ENCODE results near the gene KRT82.
"Not testable (repeated sequence)": the region's sequence is repeated elsewhere in the genome, so short reads cannot be mapped to it uniquely, and the experiment has no call there.

Gene KRT82

DNA sequence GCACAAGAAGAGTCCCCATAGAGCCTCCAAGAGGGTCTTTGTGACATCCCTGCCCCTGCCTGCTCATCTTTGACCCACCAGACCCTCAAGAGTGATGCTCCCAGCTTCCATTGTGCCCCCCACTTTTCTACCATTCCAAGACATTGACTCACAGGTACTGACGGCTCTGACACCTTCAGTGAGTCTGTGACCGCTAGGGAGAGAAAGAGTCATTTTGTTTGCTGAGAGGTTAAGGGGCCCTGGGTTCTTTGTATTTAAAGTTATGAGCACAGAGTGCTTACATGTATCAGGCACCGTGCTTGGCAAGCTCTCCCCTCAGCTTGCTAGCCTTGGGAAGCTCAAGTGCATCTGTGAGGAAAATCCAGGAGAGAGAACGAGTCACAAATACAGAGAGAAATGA lies 7.1 kb upstream of the KRT82 start:
- DNase-seq = no peak

DNA sequence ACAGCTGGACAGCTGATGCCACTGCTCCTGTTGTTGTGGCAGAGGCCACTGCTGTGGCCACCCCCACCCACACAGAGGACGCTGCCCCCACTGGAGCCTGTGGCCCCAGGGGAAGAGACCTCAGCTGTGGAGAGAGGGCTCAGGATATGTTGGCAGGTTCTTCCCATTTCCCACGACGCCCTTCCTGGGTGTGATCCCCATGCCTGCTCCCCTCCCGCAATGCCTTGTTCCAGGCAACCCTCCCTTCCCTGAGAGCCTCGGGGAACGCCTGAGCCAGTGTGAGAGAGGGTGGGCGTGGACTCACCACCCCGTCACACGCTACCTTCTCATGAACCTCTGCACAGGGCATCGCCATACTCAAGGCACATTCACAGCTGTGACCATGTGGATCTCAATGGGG lies 5.7 kb upstream of the KRT82 start:
- DNase-seq = no peak

DNA sequence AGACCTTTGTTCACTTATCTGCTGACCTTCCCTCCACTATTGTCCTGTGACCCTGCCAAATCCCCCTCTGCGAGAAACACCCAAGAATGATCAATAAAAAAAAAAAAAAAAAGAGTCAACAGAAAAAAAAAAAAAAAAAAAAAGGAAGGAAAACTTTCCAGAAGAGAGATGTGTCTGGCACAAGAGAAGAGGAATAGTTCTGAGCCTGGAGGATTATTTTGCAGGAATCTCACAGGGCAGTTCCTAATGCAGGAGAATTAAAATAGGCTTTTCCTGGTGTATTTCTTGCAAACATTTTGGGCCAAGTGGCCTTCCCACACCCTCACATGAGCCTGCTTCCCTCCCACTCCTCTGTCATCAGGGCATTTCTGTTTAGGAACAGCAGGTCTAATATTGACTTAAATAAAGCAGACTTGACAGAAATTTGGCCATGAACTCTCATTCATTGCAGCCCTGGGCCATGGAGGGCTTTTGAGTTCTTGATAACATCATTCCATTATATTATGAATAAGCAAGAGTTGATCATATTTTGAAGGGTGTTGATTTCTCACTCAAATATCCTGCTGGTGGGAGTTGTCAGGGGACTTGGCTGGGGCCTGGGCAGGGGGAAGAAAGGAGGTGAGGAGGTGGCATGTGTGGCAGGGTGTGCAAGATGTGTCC lies 4.6 kb upstream of the KRT82 start:
- not testable (repeated sequence) for DNase-seq

DNA sequence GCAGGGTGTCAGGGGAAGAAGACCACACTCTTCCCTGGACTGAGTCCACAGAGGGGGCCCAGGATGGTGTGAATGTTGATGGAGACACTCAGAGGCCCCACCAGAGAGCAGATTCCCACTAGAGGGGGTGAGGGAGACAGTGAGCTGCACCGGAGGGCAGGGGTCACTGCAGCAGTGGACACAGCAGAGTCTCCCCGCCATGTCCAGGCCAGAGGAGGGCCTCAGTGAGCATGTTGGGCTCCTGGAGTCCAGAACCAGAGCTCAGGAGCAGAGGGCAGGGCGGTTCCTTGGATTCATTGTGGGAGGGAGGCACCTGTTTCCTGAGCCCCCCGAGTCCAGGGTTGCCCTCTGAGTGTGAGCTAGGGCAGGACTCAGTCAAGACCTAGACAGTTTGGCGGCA lies 1.8 kb upstream of the KRT82 start:
- no peak for DNase-seq

DNA sequence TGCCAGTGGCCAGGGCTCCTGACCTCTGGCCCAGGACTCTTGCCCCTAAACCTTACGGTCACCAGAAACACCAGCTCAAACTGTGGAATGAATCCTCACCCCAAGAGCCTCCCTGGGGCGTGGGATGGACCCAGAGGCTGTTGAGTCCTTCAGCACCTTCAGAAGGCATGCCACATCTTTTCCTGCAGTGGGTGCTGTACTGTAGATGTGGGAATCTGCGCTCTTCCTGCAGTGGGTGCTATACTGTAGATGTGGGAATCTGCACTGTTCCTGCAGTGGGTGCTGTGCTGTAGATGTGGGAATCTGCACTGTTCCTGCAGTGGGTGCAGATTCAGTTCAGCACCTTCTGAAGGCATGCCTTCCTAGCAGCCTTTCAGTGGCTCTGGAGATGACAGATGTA lies 1.2 kb downstream of the KRT82 start:
- no peak for DNase-seq

DNA sequence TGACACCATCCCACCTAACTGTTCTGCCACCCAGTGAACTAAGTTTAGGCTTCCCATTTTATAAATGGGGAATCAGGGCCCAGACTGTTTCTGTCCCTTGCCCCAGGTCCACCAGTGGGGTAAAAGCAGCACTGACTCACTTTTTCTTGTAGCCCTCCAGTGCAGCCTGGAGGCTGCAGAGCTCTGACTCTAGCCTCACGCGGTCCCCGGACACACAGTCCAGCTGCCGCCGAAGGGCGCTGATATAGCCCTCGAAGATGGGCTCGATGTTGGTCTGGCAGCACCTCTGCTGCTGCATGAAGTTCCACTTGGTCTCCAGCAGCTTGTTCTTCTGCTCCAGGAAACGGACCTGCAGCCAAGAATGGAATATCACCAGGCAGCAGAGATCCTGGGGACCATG lies 2.6 kb downstream of the KRT82 start:
- no peak for DNase-seq

DNA sequence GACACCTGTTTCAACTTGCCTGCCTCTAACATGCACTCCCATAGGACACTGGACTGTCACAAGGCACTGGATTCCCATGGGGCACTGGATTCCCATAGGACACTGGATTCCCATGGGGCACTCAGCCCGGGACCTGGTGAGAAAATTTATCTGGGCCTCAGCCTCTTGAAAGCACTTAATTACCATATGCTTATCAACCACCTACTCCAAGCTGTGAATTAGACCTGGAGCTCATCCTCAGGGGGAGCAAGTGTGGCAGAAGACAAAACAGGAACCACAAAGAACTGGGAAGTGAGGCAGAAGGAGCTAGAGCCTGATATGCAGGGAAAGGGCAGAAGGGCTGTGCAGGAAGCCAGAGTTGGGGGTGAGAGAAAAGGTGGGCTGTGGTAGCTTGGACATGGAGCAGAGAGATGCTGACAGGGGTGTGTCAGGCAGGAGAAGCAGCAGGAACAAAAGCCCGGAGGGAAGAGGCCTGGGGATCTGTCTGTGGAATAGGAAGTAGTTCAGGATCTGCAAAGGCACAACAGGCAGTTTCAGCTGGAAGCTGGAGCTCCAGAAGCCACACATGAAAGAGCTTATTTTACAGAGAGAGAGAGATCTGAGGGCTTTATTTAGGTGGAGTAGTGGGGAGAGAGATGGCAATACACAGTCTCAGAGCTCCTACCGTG lies 3.1 kb downstream of the KRT82 start:
- DNase-seq = no peak

DNA sequence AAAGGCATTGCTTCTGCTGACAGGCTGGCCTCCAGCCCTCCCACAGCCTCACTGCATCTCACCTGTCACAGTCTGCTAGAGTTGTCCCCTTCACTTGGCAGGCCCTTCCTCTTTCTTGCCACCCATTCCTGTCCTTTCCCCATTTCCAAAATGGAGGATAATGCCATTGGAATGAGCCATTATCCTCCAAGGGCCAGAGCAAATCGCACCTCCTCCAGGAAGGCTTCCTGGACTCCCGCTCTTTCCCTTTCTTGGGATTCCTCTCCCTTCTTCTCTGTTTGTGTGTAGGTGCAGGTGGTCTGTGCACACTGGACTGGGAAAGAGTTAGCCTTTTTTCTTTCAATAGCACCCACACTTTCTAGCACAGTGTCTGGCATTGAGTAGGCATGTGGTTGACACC lies 3.8 kb downstream of the KRT82 start:
- DNase-seq = no peak

DNA sequence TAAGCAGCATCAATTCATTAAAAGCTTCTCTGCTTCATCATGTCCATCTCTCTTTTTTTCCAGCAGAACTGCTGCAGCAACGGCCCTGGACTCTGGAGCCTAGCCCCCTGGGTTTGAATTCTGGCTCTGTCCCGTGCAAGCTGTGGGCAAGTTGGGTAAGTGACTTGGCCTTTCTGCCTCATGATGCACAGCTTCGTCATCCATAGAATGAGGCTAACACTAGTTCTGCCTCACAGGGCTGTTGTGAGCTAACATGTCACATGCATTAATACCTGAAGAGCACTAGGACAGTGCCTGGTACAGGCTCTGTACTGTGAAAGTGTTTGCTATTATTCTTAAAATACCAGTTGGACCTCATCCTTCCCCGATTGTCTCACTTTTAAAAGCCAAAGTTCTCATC lies 4.2 kb downstream of the KRT82 start:
- no peak for DNase-seq

DNA sequence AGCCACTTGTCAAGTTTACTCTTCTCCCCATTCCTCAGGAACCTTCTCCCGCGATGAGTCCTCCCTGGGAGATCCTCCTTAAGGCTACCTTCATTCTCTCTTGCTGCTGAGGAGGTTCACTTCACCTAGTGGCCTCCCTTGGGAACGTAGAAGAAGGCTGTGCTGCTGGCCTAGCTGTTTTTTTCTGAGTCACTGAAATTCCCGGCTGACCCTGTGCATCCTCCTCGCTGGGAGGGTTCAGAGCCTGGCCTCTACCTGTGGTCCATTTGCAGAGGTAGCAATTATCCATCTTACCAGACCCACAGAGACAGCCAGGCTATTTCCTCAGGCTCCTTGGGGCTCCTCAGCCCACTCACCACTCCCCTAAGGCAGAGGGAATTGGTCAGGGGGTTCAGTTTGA lies 4.6 kb downstream of the KRT82 start:
- DNase-seq = no peak

DNA sequence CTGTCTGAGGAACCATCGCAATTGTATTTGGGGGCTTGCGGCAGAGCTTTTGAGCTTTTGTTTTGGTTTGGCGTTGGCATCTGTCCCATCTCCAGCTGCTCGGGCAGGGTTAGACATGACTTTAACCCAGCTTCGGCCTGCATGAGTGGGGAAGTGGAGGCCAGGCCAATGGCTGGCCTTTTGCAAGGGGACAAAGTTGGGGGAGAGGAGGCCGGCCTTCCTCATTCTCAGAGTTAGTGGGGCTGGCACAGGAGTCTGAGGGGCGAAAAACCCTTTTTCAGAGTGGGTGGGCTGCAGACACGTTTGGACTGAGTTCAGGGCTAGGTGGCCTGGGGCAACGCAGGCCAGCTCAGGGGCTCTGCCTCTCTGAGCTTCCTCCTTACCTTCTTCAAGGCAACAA lies 5.2 kb downstream of the KRT82 start:
- no peak for DNase-seq

DNA sequence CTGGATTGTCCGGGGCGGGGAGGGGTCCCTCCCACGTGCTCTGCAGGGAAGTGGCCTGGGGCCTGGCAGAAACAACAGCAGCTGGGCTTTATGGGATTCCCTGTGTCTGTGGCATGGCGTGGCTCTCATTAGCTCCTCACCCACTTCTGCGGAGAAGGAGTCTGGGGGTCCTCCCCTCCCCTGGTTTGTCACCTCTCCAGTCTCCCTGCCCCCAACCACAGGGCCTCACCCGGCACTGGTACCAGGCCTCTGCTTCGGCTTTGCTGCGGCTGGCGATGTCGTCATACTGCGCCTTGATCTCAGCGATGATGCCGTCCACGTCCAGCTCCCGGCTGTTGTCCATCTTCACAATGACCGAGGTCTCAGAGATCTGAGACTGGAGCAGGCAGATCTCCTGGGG lies 6.4 kb downstream of the KRT82 start:
- no peak for DNase-seq

DNA sequence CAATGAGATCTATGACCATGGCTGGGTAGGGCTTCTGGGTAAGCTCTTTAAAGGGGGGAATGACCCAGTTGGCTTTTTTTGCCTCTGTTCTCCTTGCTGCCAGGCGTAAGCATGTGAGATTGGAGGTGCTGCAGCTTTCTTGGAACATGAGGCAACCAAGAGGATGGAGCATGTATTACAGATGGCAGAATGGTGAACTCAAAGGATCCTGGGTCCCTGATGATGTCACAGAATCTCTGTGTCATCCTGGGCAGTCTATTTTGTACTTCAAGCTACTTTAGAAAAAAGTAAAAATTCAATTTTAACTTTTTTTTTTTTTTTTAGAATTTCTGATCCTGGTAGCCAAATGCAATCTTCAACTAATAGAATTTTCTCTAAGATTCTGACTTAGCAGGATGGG lies 8.0 kb downstream of the KRT82 start:
- no peak for DNase-seq

DNA sequence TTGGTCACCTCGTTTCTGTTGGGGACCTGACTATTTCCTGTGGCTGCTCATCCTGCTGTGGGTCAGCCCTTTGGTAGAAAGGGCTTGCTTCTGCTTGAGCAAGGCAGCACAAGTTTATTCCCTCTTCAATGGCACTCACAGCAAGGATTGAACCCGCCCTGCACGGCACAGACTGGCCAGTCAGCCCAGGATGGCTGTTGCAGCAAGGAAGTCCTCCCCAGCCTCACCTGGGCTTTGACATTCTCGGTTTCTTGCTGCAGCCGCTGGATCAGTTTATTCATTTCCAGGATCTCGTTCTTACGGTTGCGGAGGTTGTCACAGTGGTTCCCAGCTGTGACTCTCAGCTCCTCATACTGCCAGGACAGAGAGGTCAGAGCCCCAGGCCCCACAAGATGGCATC lies 9.5 kb downstream of the KRT82 start:
- no peak for DNase-seq

DNA sequence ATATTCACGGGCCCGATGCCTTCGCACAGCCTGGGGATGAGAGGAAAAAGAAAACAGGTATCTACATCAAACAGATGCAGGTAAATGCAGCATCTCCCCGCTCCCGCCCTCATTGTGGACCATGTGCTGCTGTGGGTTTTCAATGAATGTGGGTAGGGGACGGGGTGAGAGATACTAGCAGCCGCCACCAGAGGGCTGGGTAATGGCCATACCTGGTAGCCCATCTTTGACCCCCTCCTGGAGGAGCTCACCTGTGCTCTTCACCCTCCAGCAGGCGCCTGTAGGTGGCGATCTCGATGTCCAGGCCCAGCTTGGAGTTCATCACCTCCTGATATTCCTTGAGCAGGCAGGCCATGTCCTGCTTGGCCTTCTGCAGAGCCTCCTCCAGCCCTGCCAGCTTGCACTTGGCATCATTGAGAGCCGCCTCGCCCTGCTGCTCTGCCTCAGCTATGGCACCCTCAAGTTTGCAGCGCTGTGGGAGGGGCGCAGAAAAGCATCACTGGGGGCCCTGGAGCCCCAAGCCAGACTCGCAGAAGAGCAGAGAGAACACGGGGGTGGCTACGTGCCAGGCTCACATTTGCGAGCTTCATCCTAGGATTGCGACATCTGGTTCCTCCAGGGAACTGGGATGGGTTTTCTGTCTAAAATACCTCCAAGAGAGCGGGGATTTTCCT lies 10.2 kb downstream of the KRT82 start:
- DNase-seq = no peak

DNA sequence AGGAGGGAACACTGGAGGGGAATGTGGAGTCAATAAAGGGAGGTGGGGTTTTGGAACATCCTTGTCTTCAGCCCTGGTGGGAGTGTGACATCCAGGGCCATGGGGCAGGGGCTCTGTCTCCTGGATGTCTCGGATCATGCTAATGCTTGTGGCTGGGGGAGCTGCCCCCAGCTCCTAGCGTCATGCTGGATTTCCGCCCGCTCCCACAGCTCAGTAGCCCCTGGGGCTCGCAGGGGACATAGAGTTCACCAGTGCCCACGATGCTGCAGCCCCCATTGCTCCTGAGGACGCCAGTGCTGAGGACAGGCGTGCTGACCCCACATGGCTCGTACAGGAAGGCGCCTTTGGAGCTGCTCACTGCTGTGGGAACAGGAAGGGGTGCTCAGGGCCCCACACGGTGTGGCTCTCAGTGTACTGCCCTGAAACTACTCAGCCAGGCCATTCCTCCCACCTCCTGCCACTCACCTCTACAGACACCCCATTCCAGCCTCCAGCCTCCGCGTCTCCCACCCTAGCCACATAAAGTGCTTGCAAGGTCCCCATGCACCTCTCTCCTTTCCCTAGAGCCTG lies 11.2 kb downstream of the KRT82 start:
- DNase-seq = no peak

DNA sequence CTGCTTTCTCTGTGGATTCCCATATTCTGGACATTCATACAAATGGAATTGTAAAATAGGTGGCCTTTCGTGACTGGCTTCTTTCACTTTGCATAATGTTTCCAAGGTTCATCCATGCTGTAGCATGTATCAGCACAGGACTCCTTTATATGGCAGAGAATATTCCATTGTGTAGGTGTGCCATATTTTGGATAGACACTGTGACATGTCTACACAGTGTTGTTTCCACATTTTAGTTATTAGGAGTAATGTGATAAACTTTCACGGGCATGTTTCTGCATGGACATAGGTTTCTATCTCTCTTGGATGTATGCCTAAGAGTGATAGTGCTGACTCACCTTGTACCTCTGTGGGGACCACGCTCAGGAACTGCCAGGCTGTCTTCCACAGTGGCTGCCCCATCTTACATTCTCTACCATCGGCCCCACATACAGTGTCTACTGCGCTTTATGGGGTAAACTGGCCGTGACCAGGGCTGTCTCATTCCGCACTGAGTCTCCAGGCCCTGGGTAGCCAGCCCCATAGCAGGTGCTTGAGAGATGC lies 13.6 kb downstream of the KRT82 start:
- DNase-seq = no peak

DNA sequence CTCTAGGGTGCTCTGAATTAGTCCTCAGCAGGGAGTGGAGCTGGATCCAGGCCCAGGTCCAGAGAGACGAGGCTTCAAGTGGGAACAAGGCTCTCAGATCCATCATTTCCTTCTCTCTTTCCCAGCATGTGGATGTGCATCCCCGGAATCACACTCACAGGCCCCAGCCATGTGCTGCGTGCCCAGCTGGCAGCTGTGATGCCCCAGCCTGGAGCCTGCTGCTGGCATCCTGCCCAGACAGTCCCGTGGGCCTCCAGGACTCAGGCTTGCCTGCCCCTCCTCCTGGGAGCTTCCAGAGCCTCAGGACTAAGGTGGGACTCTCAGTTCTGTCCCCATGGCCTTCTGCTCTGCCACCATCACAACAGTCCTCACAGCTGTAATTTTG lies 14.5 kb downstream of the KRT82 start:
- peak in 45 of 56 donors; percentile 4 to 80 (median 52) for DNase-seq

DNA sequence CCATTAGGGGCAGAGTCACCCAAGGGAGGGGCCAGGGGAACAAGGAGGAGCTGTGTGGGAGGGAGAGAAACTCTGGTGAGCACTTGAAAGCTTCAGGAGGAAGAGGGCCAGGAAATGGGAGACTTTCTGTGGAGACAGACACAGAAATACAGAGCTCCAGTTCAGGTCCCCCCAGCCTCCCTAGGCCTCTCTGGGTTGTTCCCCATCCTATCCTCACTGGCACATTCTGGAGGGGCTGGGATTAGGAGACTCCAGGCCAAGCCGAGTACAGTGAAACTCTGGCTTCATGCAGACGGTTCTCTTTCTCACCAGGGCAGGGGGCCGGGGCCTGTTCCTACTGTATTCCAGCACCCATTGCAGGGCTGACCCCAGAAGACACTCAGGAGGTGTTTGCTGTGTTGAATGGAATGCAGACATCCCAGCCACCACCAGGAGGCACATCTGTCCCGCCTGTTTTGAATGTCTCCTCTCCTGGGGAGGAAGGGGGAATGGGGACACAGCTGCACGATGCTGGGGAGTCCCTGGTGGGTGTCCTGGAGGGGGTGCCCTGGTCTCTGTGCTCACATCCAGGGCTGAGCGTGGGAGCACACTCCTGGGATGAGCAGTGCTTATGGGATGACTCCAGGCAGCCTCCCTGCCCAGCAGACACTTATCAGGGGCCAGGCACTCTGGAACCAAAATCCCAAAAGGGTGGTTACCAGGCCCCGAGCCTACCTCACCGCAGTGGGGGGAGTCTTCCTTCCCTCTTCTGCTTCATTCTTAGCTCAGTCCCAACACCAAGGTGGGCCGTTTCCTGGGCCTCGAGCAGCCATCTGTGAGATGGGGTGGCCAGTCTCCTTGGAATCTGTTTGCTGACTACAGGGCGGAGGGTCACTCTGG lies 15.2 kb downstream of the KRT82 start:
- peak in 5 of 56 donors; percentile 4 to 11 (median 7) for DNase-seq

DNA sequence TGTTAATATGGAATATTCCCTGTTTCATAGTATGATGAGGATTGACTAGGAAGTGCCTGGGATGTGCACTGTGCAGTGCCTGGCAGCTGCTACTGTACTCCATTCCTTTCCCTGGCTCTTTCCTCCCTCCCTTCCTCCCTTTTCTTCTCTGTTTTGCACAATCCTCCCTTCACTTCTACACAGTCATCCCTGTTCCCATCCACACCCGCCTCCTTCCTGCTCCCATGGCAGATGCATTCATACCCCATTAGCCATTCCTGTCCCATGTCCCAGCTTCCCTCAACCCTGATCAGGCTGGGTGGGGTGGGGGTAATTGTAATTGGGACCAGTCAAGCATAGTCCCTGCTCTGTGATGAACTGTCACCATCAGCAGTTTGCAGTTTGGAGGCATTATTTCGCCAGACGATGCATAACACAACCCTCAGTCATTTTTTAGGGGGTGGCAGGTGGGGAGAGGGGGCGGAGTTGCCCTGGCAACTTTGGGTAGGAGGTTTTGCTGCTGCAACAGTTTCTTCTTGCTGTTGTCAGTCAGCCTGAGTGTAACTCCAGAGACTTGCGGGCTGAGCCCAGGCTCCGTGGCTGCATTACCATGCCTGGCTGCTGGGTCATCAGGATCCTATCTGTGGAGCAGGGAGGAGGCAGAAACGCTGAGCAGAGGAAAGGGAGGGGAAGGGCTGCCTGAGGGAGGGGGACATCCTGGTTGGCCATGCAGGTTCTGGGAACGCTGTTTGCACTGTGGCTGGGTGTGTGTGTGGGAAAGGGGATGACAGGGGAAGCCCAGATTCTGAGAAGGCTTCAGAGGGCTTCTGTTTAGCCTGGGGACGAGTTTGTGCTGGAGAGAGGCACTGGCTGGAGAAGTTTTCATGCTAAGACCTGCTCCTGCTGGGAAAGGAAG lies 16.6 kb downstream of the KRT82 start:
- DNase-seq = peak in 30 of 56 donors; percentile 8 to 73 (median 34)
